ENCODE data around the gene KRT2. TPM values are rescaled to one million over a fixed set of nuclear protein-coding genes. Genes with fewer than 3 reads are reported as not detected.

KRT2 gene
- total and polyA plus RNA-seq, 9 of the 15 experiments (the other 6 are each of a cell fraction or from before 2014, with no cell fraction given), result 0.03 to 0.69 (median 0.07) TPM; not detected in 2

GRCh38 chr12:52685406-52685890 is 33.4 kb upstream of the KRT2 start:
- Histone ChIP-seq H3K27me3 (ENCODE audit: control insufficient read depth in 2 of 2, insufficient read depth in 2 of 2, low read length in 2 of 2) (peaks cover 12 to 53% of the 10 kb centered on the region in 2 experiments), H3K36me3 (ENCODE audit: control insufficient read depth, insufficient read depth, low read length) (no peaks in the 10 kb centered on the region), H3K79me2 (ENCODE audit: control insufficient read depth, insufficient read depth, low read length) (no peaks in the 10 kb centered on the region), H4K20me1 (replicated peaks; ENCODE audit: control insufficient read depth, insufficient read depth, low read length) (no peaks in the 10 kb centered on the region), H2AFZ (ENCODE audit: low read depth, low read length) (no peak overlapping the region), H3K27ac (ENCODE audit: extremely low read depth, low read depth, low read length) (no peak overlapping the region), H3K4me3 (no peak overlapping the region), H3K4me1 (replicated peaks in 1 of 2; ENCODE audit: control insufficient read depth in 2 of 2, insufficient read depth in 2 of 2, low read length in 2 of 2) (no peaks in the 10 kb centered on the region), H3K9me3 (replicated peaks; ENCODE audit: control insufficient read depth, insufficient read depth, low read depth, low read length) (no peaks in the 10 kb centered on the region), H3K4me2 (ENCODE audit: insufficient read depth, low read length) (no peak overlapping the region), H3K9me1 (ENCODE audit: control insufficient read depth, insufficient read depth, low read length) (no peaks in the 10 kb centered on the region), H3K9ac (ENCODE audit: insufficient read depth in 1 of 2, low read depth in 2 of 2, low read length in 2 of 2) (no peak overlapping the region)
- in situ Hi-C loops (cut with MboI), result no loop called here
- WGBS (ENCODE audit: insufficient coverage, low coverage, missing lambda C conversion rate), result 4% methylated on average over 4 of the region's 6 CpGs
- no peak for DNase-seq (ENCODE audit: extremely low read depth in 1 of 4, low spot score in 3 of 4)
- ChIA-PET CTCF (ENCODE audit: low intra/inter-chr PET ratio) (no interaction called here), POLR2A (interaction anchor here (1.0 to 1.2 kb wide), 2 partner anchors 10 to 13 kb away, joined by 3 to 4 read pairs; no protein-coding TSS in a partner anchor)
- TF ChIP-seq HEY1 (CRISPR knock-in tag; IDR thresholded peaks at IDR 0.05; ENCODE audit: borderline replicate concordance) (no peak), ZNF696 (CRISPR knock-in tag; conservative IDR thresholded peaks at IDR 0.05) (no peak), ZNF224 (CRISPR knock-in tag; IDR thresholded peaks at IDR 0.05) (no peak), MBD1 (CRISPR knock-in tag; IDR thresholded peaks at IDR 0.05) (no peak), THAP12 (CRISPR knock-in tag; IDR thresholded peaks at IDR 0.05) (no peak), SMARCB1 (IDR thresholded peaks at IDR 0.05; ENCODE audit: insufficient read length, low read depth) (no peak), GATAD2A (IDR thresholded peaks at IDR 0.05) (no peak), CXXC5 (CRISPR knock-in tag; IDR thresholded peaks at IDR 0.05) (no peak), ZNF133 (CRISPR knock-in tag; IDR thresholded peaks at IDR 0.05) (no peak), ZNF740 (CRISPR knock-in tag; IDR thresholded peaks at IDR 0.05) (no peak), ZNF740 (tag; IDR thresholded peaks at IDR 0.05) (no peak), MYNN (IDR thresholded peaks at IDR 0.05) (no peak), MYNN (CRISPR knock-in tag; IDR thresholded peaks at IDR 0.05) (no peak), FUS (optimal IDR thresholded peaks at IDR 0.05; ENCODE audit: low read depth, low read length) (no peak)
- TF ChIP-seq, protein P1, sequence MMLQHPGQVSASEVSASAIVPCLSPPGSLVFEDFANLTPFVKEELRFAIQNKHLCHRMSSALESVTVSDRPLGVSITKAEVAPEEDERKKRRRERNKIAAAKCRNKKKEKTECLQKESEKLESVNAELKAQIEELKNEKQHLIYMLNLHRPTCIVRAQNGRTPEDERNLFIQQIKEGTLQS (IDR thresholded peaks at IDR 0.05), result no peak
- TF ChIP-seq, protein P1 (CRISPR knock-in tag; conservative IDR thresholded peaks at IDR 0.05), result no peak
- TF ChIP-seq, protein P2, sequence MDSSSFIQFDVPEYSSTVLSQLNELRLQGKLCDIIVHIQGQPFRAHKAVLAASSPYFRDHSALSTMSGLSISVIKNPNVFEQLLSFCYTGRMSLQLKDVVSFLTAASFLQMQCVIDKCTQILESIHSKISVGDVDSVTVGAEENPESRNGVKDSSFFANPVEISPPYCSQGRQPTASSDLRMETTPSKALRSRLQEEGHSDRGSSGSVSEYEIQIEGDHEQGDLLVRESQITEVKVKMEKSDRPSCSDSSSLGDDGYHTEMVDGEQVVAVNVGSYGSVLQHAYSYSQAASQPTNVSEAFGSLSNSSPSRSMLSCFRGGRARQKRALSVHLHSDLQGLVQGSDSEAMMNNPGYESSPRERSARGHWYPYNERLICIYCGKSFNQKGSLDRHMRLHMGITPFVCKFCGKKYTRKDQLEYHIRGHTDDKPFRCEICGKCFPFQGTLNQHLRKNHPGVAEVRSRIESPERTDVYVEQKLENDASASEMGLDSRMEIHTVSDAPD (CRISPR knock-in tag; IDR thresholded peaks at IDR 0.05), result no peak
- no peak for FAIRE-seq
- no peak for ATAC-seq
- BruUV-seq (replicated peaks), result no TSS peak
- intact Hi-C loops (cut with micrococcal nuclease), result no loop called here

All from K562 (cell line).